Fibroblast of villous mesenchyme (primary cell): ENCODE data around the gene HIF3A. TPM values are rescaled to one million over a fixed set of nuclear protein-coding genes. Genes with fewer than 3 reads are reported as not detected.

Source experiments
- DNase-seq: peaks from one replicate; pipeline ENCODE4 v3.0.0-alpha.2; 2010; ENCODE audit warnings: low read depth
- H3K4me3 ChIP-seq: 2 replicates; pipeline ENCODE4 v1.5.1; 2011; ENCODE audit warnings: low read depth, mild to moderate bottlenecking, low read length
- CTCF ChIP-seq: IDR thresholded peaks from 2 replicates; pipeline ENCODE4 v1.5.1; 2012; ENCODE audit warnings: low read depth, mild to moderate bottlenecking, low read length; ENCODE audit not compliant: insufficient read depth
- total RNA-seq: library from RNA; depleted of rRNA; stranded (reverse); fragments of >200 nt; gene quantifications from 2 replicates; pipeline ENCODE4 v1.2.3, GENCODE V29; 2012

Gene HIF3A
- total RNA-seq, 1 donor = 0.43 TPM

DNA sequence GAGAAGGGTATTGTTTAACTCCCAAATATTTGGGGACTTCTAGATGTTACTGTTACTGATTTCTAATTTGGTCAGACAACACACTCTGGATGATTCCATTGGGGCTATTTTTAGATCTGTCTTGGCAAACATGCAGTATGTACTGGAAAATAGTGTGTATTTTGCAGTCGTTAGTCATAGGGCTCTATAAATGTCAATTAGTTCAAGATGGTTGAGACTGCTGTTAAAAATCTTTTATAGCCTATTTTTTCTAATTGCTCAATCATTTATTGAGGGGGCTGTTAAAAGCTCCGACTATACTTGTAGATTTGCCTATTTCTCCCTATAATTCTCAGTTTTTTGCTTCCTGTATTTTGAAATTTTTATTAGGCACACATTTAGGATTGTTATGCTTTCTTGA is 81.4 kb downstream of the HIF3A start:
- TF ChIP-seq CTCF = no peak
- H3K4me3 ChIP-seq = no peak overlapping the region
- DNase-seq = peak; percentile 85

DNA sequence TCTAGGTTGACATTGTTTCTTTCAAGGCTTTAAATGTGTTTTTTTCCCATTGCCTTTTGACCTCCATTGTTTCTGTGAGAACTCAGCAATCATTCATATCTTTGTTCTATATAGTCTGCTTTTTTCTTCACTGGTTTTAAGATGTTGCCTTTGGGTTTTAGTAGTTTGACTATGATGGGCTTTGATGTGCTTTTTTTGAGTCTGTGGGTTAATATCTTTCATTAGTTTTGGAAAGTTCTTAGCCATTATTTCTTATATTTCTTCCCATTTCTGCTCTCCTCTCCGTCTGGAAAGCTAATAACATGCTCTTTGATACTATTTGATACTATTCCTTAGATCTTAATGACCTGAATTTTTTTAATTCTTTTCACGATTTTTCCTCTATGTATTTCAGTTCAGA is 83.8 kb downstream of the HIF3A start:
- no peak for TF ChIP-seq CTCF
- no peak for DNase-seq
- no peak overlapping the region for H3K4me3 ChIP-seq

DNA sequence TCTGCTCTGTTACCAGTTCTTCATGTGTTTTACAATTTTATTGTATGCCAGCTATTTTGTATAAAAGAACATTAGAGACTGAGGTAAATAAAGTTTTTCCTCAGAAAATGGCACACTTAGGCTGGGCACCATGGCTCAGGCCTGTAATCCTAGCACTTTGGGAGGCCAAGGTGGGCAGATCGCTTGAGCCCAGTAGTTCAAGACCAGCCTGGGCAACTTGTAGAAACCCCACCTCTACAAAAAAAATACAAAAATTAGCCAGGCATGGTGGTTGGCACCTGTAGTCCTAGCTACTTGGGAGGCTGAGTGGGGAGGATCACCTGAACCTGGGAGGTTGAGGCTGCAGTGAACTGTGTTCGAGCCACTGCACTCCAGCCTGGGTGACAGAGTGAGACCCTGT is 84.5 kb downstream of the HIF3A start:
- no peak overlapping the region for H3K4me3 ChIP-seq
- DNase-seq = no peak

GRCh38 chr19:46381756-46382345 is 85.0 kb downstream of the HIF3A start:
- H3K4me3 ChIP-seq = no peak overlapping the region
- no peak for TF ChIP-seq CTCF
- DNase-seq = no peak

More for the DNA sequence above, 84.5 kb downstream of the HIF3A start:
- TF ChIP-seq CTCF = no peak

DNA sequence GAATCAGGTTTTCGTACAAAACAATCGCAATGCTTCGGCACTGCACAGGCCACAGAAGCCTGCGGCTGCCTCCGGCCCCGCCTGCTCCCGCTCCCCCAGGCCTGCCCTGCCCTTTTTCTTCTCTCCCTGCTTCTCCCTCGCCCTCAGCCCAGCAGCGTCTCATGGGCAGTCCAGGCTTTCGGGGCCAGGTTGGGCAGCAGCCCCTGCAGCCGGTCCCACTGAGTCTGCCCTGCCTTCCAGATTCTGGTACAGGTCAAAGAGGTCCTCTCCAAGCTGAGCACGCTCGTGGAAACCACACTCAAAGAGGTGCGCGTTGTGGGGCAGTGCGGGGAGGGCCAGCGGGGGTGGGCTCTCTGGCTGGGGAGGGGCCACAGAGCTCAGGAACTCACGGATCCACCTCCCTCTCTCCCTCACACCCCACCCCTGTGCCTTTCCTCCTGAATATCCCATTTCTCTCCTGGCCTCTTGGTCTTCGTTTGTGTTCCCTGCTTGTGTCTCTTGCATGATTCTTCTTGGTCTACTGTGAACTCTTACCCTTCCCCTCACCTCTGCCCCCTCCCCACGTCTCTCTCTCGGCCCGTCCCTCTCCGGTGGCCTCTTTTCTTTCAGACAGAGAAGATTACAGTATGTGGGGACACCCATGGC is 86.5 kb downstream of the HIF3A start:
- no peak overlapping the region for H3K4me3 ChIP-seq
- no peak for DNase-seq
- no peak for TF ChIP-seq CTCF

DNA sequence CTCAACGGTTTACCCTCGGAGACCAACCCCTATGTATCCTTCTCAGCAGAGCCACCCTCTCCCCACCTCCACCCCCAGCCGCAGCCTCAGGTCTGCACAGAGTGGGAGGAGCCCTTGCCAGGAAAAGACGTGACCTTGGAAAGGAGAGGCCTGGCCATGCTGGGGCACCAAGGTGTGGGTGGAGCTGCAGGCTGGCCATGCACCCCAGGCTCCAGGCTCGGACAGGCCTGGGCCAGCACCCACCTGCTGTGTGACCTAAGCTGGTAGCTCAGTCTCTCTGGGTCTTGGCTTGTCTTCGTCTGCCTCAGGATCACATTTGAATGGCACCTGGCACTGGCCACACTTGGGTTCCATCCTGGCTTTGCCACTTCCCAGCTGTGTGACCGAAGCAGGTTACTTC is 87.0 kb downstream of the HIF3A start:
- DNase-seq = no peak
- no peak for TF ChIP-seq CTCF
- no peak overlapping the region for H3K4me3 ChIP-seq

DNA sequence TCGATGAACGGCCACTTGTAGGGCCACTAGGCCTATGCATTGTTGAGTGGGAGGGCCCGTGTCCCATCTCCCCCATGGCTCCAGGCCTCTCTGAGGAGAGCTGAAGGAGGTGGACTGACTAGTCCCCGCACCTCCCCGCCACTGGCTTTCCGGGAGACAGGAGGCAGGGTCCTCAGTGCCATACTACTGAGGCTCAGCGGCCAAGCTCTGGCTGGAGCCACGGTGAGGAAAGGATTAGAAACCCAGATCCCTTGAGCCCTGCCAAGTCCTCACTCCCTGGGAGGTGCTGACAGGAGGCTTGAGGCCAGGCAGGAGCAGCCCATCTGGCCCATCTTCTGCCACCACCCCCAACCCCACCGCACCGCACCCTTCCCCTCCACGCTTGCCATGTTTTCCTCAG is 87.6 kb downstream of the HIF3A start:
- DNase-seq = no peak
- TF ChIP-seq CTCF = no peak

More for the DNA sequence above, 87.6 kb downstream of the HIF3A start:
- no peak overlapping the region for H3K4me3 ChIP-seq
